Erythroblast (primary cell): ENCODE data around the gene OSBPL10.

Source experiments
- DNase-seq, 2 experiments: peaks; one replicate each; lab custom pipeline; 2025; lab: John Stamatoyannopoulos, UW
- GATA1 ChIP-seq: IDR thresholded peaks from 2 replicates; pipeline ENCODE4 v1.6.1; 2011; ENCODE audit warnings: low read depth, mild to moderate bottlenecking, control low read depth, low read length, moderate library complexity
- POLR2A ChIP-seq: IDR thresholded peaks from 2 replicates; pipeline ENCODE4 v1.6.1; 2011; ENCODE audit warnings: mild to moderate bottlenecking, low read length

OSBPL10 gene

DNA sequence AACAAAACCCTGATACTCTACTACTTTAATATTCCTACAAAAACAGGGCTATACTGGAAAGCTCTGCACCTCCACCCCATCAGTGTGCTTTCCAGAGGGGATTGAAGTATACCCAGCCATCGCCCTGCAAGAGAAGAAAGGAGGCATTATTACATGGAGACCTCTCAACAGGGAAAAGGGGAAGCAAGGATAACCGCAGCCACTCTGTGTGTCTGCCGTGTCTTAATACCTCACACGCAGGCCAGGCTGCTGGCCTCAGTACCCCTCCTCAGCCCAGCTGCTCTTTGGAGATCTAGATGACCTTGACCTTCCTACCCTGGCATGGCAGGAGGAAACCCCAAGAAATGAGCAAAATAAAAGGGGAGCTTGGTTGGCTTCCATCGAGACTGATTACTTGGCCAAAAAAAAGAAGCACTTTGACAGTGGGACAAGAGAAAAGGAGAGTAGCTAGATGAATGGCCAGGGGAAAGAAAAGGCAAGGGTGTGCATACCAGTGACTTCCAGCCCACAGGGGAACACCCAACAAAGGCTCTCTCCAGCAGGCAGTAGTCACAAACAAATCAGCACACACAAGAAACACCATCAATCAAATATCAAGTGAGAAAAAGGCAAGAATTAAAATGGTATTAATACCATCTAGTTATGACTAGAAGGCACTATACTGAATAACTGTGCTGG, 318.9 kb downstream of the OSBPL10 start:
- no peak for DNase-seq
- TF ChIP-seq POLR2A (no peak), GATA1 (no peak)

DNA sequence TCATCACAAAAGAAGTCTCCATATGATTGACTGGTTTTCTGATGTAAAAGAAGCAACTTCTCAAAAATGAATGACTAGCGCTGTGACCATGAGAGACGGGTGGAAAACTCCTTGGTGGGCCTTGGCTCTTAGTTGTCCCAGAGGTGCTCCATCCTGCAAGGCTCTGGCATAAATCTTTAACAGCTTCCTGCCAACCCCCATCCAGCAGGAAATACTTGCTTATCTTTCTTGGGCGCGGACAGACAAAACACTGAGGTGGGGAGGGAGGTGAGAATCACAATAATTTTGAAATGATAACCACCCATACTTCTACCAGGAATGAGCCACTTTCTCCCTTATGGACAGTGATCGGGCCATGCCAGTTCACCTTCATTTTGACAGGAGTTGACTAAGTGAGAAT, 319.8 kb downstream of the OSBPL10 start:
- no peak for DNase-seq
- TF ChIP-seq GATA1 = no peak
- no peak for TF ChIP-seq POLR2A

DNA sequence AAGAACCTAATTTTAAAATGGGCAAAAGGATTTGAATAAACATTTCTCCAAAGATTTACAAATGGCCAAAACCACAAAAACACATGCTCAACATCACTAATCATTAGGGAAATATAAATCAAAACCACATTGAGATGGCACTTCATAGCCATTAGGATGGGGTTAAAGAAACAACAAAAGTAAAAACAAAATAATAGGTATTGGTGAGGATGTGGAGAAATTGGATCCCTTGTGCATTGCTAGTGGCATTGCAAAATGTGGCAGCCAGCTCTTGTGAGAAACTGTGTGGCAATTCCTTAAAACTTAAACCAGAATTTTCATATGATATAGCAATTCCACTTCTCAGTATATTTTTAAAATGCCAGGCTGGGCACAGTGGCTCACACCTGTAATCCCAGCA, 321.8 kb downstream of the OSBPL10 start:
- DNase-seq = no peak
- TF ChIP-seq GATA1 = no peak
- TF ChIP-seq POLR2A = no peak

DNA sequence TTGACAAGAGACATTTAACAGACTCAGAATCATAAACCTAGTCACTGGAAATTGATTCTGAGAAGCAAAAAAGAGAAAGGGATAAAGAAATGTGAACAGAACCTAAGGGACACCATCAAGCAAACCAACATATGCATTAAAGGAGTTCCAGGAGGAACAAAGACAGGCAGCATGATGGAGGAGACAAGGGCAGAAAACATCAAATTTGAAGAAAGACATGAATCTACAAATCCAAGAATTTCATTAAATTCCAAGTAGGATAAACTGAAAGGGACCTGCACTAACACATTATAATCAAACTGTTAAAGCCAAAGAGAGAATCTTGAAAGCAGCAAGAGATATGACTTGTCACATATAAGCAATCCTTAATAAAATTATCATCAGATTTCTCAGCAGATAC, 326.1 kb downstream of the OSBPL10 start:
- no peak for TF ChIP-seq GATA1
- no peak for TF ChIP-seq POLR2A
- no peak for DNase-seq

DNA sequence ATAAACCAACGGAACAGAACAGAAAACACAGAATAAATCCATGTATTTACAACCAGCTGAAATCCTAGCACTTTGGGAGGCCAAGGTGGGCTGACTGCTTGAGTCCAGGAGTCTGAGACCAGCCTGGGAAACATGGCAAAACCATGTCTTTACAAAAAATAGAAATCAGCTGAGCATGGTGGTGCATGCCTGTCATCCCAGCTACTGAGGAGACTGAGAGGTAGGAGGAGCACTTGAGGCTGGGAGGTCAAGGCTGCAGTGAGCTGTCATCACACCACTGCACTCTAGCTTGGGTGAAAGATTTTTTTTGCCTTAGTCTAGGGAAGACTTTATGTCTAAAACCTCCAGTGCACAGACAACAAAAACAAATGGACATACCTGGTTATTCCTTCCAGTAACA, 327.6 kb downstream of the OSBPL10 start:
- no peak for DNase-seq
- TF ChIP-seq POLR2A (no peak), GATA1 (no peak)

DNA sequence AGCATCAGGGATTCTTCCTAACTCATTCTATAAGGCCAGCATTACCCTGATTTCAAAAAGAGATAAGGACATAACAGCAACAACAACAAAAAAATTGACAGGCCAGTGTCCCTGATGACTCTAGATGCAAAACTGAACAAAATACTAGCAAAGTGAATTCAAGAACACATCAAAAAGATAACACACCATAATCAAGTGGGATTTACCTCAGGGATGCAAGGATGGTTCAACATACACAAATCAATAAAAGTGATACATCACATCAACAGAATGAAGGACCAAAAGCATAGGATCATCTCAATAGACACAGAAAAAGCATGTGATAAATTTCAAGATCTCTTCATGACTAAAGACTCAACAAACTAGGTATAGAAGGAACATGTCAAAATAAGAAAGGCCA, 328.8 kb downstream of the OSBPL10 start:
- no peak for DNase-seq
- TF ChIP-seq GATA1 = no peak
- no peak for TF ChIP-seq POLR2A

DNA sequence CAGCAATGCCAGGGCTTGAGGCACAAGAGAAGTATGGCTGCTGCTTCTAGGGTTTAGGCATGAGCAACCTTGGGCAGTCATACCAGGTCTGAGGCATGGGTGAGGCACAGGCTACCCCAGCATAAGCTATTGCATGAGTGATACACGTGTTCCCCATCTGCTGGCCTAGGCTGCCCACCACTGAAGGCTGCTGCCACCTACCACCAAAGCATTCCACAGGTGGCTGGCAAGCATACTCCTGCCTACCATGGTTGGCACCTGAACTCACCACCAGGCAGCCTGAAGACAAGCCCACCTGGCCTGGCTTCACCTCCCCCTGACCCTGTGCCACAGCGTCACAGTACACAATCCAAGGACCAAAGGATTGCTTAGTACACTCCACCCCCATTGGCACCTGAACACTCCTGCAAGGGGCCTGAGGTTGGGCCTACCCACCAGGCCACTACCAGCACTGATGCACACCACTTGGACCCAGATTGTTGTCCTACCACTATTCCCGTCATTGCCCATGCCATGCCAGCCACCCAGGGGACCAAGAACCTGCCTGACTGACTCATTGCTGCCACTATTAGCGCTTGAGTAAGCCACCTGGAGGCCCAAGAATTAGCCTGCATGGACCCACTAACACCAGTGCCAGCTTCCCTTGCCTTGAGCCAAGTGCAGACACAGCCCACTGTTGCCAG, 332.6 kb downstream of the OSBPL10 start:
- no peak for DNase-seq
- TF ChIP-seq GATA1 (no peak), POLR2A (no peak)

DNA sequence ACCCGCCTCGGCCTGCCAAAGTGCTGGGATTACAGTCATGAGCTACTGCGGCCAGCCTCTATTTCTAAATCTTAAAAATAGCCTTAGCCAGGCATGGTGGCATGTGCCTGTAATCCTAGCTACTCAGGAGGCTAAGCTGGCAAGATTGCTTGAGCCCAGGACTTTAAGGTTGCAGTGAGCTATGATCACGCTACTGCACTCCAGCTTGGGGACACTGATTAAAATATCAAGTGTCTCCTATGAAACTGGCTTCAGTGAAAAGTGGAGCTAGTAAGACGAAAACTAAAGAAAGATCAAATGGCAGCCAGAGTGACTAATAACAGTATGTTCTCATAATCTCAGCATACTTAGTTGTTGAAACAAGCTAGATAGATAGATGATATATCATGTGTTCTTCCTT, 335.8 kb downstream of the OSBPL10 start:
- DNase-seq = no peak
- no peak for TF ChIP-seq GATA1
- TF ChIP-seq POLR2A = no peak

DNA sequence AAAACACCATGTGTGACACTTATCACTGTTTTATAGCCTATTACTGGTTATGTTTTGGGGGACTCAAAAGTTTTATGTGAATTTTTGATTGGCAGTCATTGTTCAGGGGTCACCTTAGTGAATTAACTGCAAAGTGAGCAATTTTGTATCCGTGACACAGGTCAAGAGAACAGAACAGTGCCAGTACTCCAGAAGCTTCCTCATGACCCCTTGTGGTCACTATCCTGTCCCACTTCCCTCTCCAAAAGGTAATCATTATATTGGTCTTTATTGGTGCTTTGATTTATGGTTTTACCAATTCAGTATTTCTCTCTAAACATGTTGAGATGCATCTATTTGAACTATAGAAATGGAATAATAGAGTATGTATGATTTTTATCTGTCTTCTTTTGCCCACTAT, 341.2 kb downstream of the OSBPL10 start:
- no peak for DNase-seq
- no peak for TF ChIP-seq GATA1
- TF ChIP-seq POLR2A = no peak

DNA sequence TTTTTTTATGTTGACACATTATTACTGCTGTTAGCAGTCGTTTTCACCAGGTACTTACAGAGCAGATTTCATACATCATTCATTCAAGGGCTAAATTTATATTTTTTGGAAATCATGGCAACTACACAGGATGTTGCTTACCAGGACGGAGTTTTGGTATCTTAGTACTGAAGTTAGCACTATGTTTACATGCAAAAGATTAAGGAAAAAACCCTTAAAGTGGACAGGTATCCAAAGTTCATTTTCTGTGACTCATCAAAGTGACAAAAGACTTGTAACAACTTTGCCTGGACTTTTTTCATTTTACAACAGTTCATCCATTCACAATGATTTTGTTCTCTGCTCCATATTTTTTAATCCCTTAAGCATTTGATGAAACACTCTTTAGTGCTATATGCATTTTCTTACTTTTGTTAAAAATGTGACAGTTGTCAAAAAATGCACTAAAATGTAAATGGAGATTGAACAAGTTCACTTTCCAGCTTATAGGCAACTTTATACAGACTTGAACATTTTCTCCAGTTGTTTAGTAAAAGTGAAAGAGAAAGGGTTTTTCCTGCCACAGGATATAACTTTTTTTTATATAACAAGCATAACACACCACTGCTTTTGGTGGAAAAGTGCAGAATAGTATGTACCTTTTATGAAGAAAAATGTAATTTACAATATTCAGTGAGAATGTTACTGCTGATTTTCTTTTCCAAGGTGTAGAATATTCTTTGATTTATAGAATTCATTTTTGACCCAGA, 344.2 kb downstream of the OSBPL10 start:
- TF ChIP-seq POLR2A (no peak), GATA1 (no peak)
- no peak for DNase-seq

DNA sequence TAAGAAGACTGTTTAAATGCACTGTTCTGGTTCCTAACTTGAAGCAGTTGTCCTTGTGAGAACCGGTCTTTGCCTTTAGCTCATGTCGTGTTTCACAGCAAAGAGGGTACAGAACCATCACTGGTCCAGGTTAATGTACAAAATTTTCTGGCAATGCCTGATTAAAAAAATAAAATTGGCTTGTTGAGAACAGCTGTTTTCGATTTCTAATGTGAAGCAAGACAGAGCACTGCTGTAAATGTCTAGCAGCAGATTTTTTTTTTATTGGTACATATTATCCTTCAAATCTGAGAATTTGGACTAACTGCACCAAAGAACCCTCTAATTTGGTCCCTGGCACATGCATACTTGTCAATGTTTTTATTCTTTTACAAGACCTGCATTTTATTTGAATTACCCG, 345.0 kb downstream of the OSBPL10 start:
- no peak for DNase-seq
- TF ChIP-seq POLR2A = no peak
- no peak for TF ChIP-seq GATA1

DNA sequence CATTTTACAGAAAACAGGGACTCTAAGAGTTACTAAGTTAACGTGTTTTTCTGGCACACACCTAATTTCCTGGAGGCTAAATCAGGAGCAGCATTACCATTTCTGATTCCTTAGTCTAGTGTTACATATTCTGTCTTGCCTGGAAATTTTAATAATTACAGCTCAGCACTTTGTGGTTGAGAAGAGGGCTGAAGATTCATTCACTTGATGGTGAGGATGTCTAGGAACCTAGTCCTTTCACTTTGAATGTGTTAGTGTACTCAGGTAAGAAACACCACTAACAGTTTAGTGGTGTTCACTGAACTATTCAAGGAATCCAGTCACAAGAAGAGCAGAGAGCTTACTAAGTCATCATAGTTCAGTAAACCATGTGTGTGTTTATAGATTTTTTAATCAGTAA, 345.5 kb downstream of the OSBPL10 start:
- no peak for DNase-seq
- TF ChIP-seq POLR2A (no peak), GATA1 (no peak)

DNA sequence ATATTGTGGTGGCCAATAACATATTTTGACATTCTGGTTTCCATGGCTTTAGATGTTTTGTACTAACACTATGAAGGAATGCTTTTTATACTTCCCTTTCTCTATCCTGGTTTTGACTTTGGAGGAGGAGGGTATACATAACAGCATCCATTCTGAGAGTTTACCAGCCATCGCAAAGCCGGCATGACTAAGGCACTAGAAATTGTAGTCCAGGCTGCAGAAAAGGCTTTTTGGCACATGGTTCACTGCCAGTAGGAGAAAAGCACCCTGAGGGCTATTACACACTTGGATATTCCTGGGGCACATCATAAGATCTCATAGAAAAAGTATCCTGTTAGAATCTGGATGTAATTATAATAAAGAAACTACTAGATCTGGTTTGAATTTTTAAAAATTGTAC, 346.6 kb downstream of the OSBPL10 start:
- DNase-seq = no peak
- TF ChIP-seq POLR2A = no peak
- no peak for TF ChIP-seq GATA1

DNA sequence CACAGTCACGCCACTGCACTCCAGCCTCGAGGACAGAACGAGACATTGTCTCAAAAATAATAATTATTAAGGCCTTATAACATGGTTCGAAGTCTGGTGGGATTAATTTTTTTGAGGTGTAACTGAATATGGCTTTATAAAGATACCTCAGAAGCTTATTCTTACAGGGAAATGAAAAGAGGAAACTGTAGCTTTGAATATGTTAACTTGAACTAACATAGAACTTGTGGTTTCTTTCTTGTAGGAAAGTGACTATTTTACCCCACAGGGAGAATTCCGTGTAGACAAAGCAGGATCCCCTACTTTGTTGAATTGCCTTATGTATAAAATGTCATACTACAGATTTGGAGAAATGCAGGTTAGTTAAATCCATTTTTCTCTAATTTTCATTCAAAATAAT, 352.0 kb downstream of the OSBPL10 start:
- TF ChIP-seq GATA1 = no peak
- TF ChIP-seq POLR2A = no peak
- no peak for DNase-seq
